Neural cell (in vitro differentiated cells): ENCODE measurements around the gene AGPAT1. TPM values are rescaled to one million over a fixed set of nuclear protein-coding genes. Genes with fewer than 3 reads are reported as not detected.

Experiments
- H2AFZ ChIP-seq: fragments of 200-600, 300-800 bp; sonication (generic), shearing (Covaris generic); 2 replicates; pipeline ENCODE4 v1.6.0; 2014; ENCODE audit warnings: low read depth, mild to moderate bottlenecking, antibody characterized with exemption, low read length, moderate library complexity
- H3F3A ChIP-seq: fragments of 200-600 bp; shearing (Covaris generic); 2 replicates; pipeline ENCODE4 v1.6.1; 2016; ENCODE audit warnings: mild to moderate bottlenecking, moderate library complexity, mixed read lengths, antibody characterized with exemption, low read length; ENCODE audit not compliant: insufficient read depth, poor library complexity, severe bottlenecking
- H3K27ac ChIP-seq: fragments of 200-600, 300-800 bp; sonication (generic), shearing (Covaris generic); 2 replicates; pipeline ENCODE4 v1.5.1; 2014; ENCODE audit warnings: mild to moderate bottlenecking, low read length, moderate library complexity
- H3K27me3 ChIP-seq: fragments of 300-800, 200-600 bp; sonication (generic), shearing (Covaris generic); 2 replicates; pipeline ENCODE4 v1.6.0; 2014; ENCODE audit warnings: mild to moderate bottlenecking, low read depth, low read length, moderate library complexity; ENCODE audit not compliant: insufficient read depth
- H3K36me3 ChIP-seq: fragments of 300-800, 200-600 bp; sonication (generic), shearing (Covaris generic); 2 replicates; pipeline ENCODE4 v1.5.1; 2014; ENCODE audit warnings: mild to moderate bottlenecking, antibody characterized with exemption, low read length, moderate library complexity; ENCODE audit not compliant: insufficient read depth
- H3K4me2 ChIP-seq: fragments of 300-800, 200-600 bp; sonication (generic), shearing (Covaris generic); 2 replicates; pipeline ENCODE4 v1.6.0; 2014; ENCODE audit warnings: mild to moderate bottlenecking, low read length
- H3K4me3 ChIP-seq: fragments of 300-800, 200-600 bp; sonication (generic), shearing (Covaris generic); 2 replicates; pipeline ENCODE4 v1.5.1; 2014; ENCODE audit warnings: mild to moderate bottlenecking, low read length, moderate library complexity
- H3K79me2 ChIP-seq: fragments of 200-600 bp; shearing (Covaris generic); replicated peaks from 2 replicates; pipeline ENCODE4 v1.6.0; 2014; ENCODE audit warnings: mild to moderate bottlenecking, low read length, moderate library complexity; ENCODE audit not compliant: insufficient read depth
- H3K9ac ChIP-seq: fragments of 300-800, 200-600 bp; sonication (generic), shearing (Covaris generic); 2 replicates; pipeline ENCODE4 v1.6.1; 2016; ENCODE audit warnings: mild to moderate bottlenecking, low read length, mixed read lengths
- H3K9me2 ChIP-seq: fragments of 200-600 bp; shearing (Covaris generic); 2 replicates; pipeline ENCODE4 v1.6.1; 2016; ENCODE audit warnings: mild to moderate bottlenecking, low read length, mixed read lengths; ENCODE audit not compliant: insufficient read depth
- H3K9me3 ChIP-seq: fragments of 200-600, 300-800 bp; sonication (generic), shearing (Covaris generic); 2 replicates; pipeline ENCODE4 v1.6.1; 2016; ENCODE audit warnings: mild to moderate bottlenecking, mixed run types, low read length, moderate library complexity, mixed read lengths
- H4K20me1 ChIP-seq: fragments of 200-600 bp; shearing (Covaris generic); 2 replicates; pipeline ENCODE4 v1.6.1; 2016; ENCODE audit warnings: mild to moderate bottlenecking, mixed run types; ENCODE audit not compliant: insufficient read depth
- EP300 ChIP-seq: fragments of 450-650 bp; conservative IDR thresholded peaks from 2 replicates; pipeline ENCODE4 v1.6.1; 2014; ENCODE audit warnings: antibody characterized with exemption, mild to moderate bottlenecking, moderate library complexity; ENCODE audit not compliant: poor library complexity, severe bottlenecking
- EZH2 ChIP-seq: fragments of 200-600, 300-800 bp; shearing (Covaris generic), sonication (generic); IDR thresholded peaks from 2 replicates; pipeline ENCODE4 v1.6.1; 2014; ENCODE audit warnings: antibody characterized with exemption, low read length, borderline replicate concordance, mild to moderate bottlenecking; ENCODE audit not compliant: insufficient read depth, poor library complexity, severe bottlenecking
- MXI1 ChIP-seq: fragments of 450-650 bp; conservative IDR thresholded peaks from 2 replicates; pipeline ENCODE4 v1.6.1; 2014; ENCODE audit warnings: antibody characterized with exemption, mild to moderate bottlenecking; ENCODE audit not compliant: poor library complexity, severe bottlenecking
- POLR2AphosphoS5 ChIP-seq: IDR thresholded peaks from 2 replicates; pipeline ENCODE4 v1.6.1; 2012
- RAD21 ChIP-seq: fragments of 450-650 bp; conservative IDR thresholded peaks from 2 replicates; pipeline ENCODE4 v1.6.1; 2014; ENCODE audit warnings: antibody characterized with exemption, mild to moderate bottlenecking, moderate library complexity
- SMC3 ChIP-seq: fragments of 450-650 bp; conservative IDR thresholded peaks from 2 replicates; pipeline ENCODE4 v1.6.1; 2014; ENCODE audit warnings: antibody characterized with exemption, mild to moderate bottlenecking, moderate library complexity; ENCODE audit not compliant: poor library complexity
- TAF1 ChIP-seq: IDR thresholded peaks from 2 replicates; pipeline ENCODE4 v1.6.1; 2012; ENCODE audit warnings: low read depth
- polyA plus RNA-seq: library from polyadenylated mRNA; depleted of rRNA; stranded (reverse); fragments of >200 nt; gene quantifications from 2 replicates; pipeline ENCODE4 v1.2.3, GENCODE V29; 2014
- TF ChIP-seq, protein P1 (sequence below): fragments of 450-650 bp; IDR thresholded peaks from 2 replicates; pipeline ENCODE4 v1.5.1; 2014; ENCODE audit warnings: antibody characterized with exemption, mild to moderate bottlenecking, moderate library complexity; ENCODE audit not compliant: poor library complexity, severe bottlenecking
- TF ChIP-seq, protein P2 (sequence below): IDR thresholded peaks from 2 replicates; pipeline ENCODE4 v1.6.1; 2012; ENCODE audit warnings: borderline replicate concordance

The AGPAT1 gene
- polyA plus RNA-seq, 1 donor from 2014 or later = 24.7 TPM

DNA sequence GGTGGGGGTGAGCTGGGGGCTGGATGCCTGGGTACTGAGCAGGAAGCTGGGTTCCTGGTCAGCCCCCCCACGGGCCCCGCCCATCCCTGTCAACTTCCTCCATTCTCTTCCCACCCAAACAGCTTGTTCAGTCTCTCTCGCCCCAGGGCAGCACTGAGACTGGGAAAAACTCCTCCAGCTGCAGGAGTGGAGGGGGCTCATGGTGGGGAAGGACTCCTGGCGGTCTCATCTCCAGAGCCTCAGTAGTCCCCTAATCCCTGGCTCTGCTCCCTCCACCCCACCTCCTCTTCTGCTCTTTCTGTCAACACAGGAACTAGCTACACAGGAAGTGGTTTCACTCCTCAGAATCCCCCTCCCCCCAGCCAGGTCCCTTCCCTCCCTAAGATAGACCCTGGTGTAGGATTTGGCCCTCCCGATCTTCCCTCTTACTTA lies 16.7 kb upstream of the AGPAT1 start, which contains the start of gene GPSM3:
TSS of gene GPSM3 (minus strand) at position 36 of the 432 bp plus-strand sequence. CDS start 130 bp downstream, outside the sequence.
- Histone ChIP-seq H3K27me3 (no peaks in the 10 kb centered on the region), H3K9me3 (no peaks in the 10 kb centered on the region), H3K9me2 (no peaks in the 10 kb centered on the region), H3F3A (peaks cover 5% of the 10 kb centered on the region), H3K4me3 (no peak within 1 kb of the TSS), H3K36me3 (no peaks in the 10 kb centered on the region), H4K20me1 (no peaks in the 10 kb centered on the region), H3K4me2 (no peak within 1 kb of the TSS), H3K79me2 (peaks cover 17% of the 10 kb centered on the region), H2AFZ (no peak within 1 kb of the TSS), H3K27ac (peak within 1 kb of the TSS; percentile 91), H3K9ac (no peak within 1 kb of the TSS)
- TF ChIP-seq EP300 (no peak), EZH2 (no peak)
- TF ChIP-seq, protein P1, sequence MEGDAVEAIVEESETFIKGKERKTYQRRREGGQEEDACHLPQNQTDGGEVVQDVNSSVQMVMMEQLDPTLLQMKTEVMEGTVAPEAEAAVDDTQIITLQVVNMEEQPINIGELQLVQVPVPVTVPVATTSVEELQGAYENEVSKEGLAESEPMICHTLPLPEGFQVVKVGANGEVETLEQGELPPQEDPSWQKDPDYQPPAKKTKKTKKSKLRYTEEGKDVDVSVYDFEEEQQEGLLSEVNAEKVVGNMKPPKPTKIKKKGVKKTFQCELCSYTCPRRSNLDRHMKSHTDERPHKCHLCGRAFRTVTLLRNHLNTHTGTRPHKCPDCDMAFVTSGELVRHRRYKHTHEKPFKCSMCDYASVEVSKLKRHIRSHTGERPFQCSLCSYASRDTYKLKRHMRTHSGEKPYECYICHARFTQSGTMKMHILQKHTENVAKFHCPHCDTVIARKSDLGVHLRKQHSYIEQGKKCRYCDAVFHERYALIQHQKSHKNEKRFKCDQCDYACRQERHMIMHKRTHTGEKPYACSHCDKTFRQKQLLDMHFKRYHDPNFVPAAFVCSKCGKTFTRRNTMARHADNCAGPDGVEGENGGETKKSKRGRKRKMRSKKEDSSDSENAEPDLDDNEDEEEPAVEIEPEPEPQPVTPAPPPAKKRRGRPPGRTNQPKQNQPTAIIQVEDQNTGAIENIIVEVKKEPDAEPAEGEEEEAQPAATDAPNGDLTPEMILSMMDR = no peak

DNA sequence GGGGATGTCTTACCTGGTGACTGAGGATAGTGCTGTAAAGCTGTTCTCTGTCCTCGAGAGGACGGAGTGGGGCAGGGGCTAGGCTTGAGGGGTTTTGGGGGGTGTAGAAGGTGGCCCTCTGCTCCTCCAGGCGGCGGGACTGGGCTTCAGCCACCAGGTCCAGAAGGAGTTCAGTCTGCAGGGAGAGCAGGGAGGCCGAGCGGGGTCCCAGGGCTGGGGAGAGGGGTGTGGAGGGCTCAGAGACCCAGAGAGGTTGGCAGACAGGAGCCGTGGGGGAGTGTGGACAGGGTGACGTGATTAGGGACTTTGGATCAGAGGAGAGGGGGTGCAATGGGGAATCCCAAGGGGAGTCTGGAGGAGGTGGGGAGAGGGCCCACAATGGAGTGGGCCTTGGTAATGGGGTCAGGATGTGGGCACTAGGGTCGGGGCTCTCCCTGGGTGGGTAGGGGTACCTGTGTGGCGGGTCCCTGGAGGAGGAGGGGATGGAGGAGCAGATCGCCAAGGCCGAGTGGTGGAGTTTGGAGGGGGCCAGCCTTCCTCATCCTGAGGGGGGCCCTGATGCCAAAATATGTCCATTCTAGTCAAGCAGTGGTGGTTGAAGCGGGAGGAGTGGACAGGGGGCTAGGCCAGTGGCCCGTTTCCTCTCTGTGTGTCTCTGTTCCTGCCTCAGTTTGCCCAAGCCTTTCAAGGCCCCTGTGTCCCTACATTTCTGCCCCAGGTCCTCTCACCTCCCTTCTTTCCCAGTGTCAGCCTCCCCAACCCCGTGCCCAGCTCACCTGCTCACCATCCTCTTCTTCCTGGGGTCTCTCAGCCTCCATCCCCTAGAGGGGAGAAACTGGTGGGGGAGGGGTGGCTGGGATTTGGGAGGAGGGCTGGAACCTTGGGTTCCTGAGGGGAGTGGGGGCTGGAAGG lies 16.1 kb upstream of the AGPAT1 start:
- H3K36me3 ChIP-seq = no peaks in the 10 kb centered on the region
- TF ChIP-seq EP300 (no peak), SMC3 (no peak), RAD21 (no peak), TAF1 (no peak), MXI1 (no peak), POLR2AphosphoS5 (no peak), EZH2 (no peak)
- TF ChIP-seq, protein P2, sequence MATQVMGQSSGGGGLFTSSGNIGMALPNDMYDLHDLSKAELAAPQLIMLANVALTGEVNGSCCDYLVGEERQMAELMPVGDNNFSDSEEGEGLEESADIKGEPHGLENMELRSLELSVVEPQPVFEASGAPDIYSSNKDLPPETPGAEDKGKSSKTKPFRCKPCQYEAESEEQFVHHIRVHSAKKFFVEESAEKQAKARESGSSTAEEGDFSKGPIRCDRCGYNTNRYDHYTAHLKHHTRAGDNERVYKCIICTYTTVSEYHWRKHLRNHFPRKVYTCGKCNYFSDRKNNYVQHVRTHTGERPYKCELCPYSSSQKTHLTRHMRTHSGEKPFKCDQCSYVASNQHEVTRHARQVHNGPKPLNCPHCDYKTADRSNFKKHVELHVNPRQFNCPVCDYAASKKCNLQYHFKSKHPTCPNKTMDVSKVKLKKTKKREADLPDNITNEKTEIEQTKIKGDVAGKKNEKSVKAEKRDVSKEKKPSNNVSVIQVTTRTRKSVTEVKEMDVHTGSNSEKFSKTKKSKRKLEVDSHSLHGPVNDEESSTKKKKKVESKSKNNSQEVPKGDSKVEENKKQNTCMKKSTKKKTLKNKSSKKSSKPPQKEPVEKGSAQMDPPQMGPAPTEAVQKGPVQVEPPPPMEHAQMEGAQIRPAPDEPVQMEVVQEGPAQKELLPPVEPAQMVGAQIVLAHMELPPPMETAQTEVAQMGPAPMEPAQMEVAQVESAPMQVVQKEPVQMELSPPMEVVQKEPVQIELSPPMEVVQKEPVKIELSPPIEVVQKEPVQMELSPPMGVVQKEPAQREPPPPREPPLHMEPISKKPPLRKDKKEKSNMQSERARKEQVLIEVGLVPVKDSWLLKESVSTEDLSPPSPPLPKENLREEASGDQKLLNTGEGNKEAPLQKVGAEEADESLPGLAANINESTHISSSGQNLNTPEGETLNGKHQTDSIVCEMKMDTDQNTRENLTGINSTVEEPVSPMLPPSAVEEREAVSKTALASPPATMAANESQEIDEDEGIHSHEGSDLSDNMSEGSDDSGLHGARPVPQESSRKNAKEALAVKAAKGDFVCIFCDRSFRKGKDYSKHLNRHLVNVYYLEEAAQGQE = no peak
- TF ChIP-seq, protein P1 = no peak
- H3K27me3 ChIP-seq = no peaks in the 10 kb centered on the region
- no peak overlapping the region for H3K4me3 ChIP-seq
- H2AFZ ChIP-seq = no peak overlapping the region
- H3K79me2 ChIP-seq = peaks cover 17% of the 10 kb centered on the region
- H3K9me3 ChIP-seq = no peaks in the 10 kb centered on the region
- no peak overlapping the region for H3K9ac ChIP-seq
- no peak overlapping the region for H3K4me2 ChIP-seq
- no peaks in the 10 kb centered on the region for H3K9me2 ChIP-seq
- H3K27ac ChIP-seq = peak overlapping the region; percentile 91
- H4K20me1 ChIP-seq = no peaks in the 10 kb centered on the region
- peaks cover 5% of the 10 kb centered on the region for H3F3A ChIP-seq
